Left hindlimb (tissue), 1 donor: ENCODE measurements around the gene WASL.
"Not testable (repeated sequence)": the region's sequence is repeated elsewhere in the genome, so short reads cannot be mapped to it uniquely, and the experiment has no call there.

ENCODE experiments used
- DNase-seq: peaks from one replicate; pipeline ENCODE4 v3.0.0-alpha.2; 2018

Gene WASL

DNA sequence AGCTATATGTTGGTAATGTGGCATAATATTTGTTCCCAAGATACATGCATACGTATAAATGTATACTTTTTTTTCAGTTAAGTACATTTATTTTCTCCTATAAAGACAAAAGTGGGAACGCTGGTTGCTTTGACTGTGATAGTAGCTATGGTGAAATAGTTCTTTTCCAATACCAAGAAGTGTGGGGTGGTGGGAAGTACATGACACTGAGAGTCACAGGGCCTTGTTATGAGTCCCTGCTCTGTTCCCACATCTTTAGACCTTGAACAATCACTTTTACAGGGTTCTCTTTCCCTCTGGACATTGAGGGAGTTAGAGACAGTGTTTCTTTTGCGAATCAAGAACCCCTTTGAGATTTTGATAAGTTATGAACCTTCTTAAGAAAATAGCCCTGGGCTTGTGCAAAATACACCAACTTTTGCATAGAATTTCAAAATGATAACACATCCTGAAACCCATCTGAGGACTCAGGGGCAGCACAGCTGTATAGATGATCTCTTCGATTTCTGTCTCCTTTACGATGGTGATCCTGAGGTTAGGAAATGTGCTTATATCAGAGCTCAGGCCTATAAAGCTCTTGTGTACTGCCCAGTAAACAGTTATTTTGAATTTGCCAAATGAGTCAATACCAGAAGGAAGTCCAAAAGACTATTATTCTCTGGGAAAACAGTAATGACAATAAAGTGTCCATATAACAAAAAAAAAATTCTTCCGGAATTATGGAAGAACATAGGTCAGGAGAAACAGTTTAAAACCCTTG is 92.1 kb downstream of the WASL start:
- no peak for DNase-seq

DNA sequence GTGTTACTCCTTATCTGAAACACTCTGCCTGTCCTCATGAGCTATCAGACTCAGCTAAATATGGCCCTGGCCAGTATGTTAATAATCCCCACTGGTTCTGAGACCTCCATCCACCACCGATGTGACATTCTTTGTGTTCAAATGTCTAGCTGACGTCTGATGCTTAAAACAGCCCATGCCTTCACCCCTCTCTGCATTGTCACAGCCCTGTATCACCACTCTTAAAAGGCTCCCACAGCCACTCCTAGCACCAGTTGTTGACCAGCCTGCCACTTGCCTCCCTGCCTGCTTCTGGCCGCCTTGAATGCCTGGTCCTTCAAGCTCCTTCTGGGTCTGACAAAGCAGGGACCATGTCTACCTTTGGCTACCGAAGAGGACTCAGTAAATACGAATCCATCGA is 93.2 kb downstream of the WASL start, which contains the start of gene LMOD2:
Gene LMOD2 (plus strand): TSS at position 253 of the 400 bp plus-strand sequence. CDS start 98 bp downstream, at position 351.
- DNase-seq = no peak

DNA sequence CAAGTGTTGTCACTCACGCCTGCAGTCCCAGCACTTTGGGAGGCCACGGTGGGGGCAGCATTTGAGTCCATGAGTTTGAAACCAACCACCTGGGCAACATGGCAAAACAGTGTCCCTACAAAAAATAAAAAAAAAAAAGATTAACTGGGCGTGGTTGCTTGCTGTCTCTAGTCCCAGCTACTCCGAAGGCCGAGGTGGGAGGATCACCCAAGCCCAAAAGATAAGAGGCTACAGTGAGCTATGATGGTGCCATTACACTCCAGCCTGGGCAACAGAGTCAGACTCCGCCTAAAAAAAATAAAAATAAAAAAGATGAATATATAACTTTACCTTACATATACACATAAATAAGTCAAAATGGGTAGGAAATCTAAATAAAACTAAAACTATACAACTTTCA is 95.6 kb downstream of the WASL start:
- no peak for DNase-seq

DNA sequence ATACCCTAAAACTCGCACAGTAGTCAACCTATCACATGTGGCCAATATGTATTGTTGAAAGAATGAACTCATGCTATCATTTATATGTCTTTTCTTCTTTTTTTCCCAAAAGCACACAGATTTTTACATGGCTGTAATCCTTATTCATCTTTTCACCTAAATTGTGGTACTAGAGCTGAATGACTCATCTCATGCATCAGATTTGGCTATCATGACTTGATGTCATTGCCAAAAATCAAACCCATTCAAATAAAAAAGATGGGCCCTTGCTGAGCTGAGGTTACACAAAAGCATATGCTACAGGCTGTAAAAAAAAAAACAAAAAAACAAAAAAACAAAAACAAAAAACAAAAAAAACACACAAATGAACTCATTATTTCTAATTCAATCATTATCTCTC is 96.4 kb downstream of the WASL start:
- DNase-seq = no peak

DNA sequence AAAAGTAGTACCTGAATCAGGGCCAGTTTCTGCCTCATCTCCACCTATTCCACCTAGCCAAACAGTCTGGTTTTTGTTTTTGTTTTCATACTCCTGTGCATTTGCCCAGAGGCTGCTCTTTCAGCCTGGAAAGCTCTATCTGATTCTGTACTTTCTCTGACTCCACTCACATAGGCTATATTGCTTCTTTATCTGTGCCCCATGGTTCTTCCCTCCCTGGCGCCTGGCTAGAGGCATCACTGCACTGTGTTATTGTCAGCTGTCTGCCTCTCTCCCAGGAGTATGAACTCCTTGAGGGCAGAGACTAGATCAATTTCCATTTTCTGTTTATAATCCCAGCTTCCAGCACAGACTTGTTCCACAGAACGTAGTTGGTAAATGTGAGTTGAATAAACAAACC is 98.2 kb downstream of the WASL start:
- no peak for DNase-seq

DNA sequence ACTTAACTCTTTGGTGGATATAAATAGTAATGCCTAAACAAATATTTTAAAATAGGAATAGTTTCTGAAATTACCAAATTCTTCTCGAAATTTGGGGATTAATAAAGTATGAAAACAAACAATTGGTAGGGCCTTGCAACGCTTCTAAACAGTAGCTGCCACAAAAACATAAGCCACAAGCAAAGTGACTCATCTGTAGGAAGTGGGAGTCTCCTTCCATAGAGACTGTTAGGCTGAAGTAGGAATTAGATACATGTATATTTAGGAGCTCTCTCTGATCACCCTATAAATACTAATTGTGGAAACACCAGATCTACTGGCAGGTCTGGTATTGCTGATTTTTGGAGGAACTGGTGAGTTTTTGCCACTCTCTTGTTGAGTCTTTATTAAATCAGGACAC is 98.8 kb downstream of the WASL start:
- no peak for DNase-seq

DNA sequence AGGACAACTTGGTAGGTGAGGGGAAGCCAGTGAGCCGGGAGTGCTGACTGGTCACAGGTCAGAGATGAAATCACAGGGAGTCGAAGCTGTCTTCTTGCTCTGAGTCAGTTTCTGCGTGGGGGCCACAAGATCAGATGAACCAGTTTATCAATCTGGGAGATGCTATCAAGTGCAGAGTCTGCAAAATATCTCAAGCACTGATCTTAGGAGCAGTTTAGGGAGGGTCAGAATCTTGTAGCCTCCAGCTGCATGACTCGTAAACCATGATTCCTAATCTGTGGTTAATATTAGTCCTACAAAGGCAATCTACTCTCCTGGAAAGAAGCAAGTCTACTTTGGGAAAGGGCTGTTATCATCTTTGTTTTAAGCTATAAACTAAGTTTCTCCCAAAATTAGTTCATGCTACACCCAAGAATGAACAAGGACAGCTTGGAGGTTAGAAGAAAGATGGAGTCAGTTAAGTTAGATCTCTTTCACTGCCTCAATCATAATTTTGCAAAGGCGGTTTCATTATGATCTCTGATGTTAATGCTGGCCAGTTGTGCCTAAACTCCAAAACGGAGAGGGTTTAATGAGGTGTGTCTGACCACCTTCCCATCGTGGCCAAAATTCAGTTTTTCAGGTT is 101.6 kb downstream of the WASL start:
- no peak for DNase-seq

DNA sequence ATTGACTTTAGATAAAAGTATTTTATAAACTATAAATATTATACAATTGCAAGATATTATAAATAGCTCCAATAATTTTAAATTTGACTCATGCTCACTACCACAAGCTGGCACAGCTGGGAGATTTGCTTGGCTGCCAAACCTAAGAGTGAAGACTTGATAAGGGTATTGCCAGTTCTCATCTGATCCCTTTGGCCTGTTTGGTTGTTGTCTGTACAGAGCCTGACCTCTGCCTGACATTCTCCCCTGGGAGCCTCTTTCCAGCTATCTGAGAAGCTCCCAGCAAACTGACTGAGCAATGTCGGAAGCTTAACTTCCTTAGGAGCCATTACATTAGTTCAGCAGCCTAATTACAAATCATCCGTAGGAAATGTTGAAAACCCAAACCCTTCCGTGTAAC is 103.3 kb downstream of the WASL start:
- no peak for DNase-seq

DNA sequence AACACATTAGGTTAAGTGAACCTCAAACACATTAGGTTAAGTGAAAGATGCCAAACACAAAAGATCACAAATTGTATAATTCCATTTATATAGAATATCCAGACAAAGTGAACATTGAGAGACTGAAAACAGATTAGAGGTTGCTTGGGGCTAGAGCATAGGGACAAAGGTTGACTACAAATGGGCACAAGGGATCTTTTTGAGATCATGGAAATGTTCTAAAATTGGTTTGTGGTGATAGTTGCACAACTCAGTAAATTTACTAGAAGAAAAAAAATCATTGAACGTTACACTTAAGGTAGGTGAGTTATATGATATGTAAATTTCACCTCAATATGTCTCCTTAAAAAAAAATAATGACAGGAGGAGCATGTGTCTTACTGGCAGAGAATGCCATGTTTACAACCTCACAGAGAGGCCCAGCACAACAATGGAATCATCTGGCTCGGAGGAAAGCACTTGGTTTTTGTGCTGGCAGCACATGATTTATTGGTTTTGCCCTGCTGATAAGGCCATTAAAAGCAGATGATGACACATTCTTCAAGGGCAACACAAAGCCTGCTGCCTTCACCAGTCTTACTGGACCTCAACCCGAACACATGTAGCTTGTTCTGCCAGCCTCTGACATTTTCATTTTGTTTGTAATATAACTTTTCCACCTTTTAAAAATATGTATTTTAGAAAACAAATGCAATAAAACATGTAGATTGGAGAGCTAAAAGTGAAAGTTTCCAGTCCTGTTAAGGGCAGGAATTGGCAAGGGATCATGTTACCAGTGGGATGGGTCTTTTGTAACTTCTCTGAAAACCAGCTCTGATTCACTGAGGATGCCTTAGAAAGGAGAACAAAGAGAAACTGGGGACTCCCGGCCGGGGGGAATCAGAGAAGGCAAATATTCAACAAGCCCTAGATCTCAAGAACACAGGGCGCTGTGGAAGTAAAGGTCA is 105.0 kb downstream of the WASL start:
- DNase-seq = no peak

DNA sequence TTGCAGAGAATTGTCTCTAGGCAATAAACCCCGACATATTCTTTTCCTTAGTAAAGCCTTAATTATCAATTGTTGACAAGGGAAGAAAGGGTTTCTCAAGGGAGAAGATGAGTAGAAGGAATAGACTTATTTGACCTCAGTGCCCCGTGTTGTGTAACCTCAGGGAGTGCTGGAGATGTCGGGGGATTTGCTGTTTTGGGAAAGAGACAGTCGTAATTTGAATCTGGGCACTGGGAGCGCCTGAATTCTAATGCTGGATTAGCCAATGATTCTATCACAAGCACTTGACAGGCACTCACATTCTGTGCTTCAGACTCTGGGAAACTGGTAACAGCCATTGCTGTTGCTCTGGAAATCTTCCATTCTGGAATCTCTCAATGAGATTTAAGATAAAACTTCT is 106.9 kb downstream of the WASL start:
- DNase-seq = no peak

DNA sequence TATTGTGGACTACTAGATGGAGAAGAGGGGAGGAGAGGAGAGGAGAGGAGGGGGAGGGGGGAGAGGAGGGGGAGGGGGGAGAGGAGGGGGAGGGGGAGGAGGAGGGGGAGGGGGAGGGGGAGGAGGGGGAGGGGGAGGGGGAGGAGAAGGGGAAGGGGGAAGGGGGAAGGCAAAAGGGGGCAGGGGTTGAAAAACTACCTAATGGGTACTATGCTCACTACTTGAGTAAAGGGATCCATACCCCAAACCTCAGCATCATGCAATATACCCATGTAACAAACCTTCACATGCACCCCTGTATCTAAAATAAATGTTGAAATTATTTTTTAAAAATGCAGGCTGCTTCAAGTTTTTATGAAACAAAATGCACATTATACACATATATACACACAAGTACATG is 108.2 kb downstream of the WASL start:
- no peak for DNase-seq

DNA sequence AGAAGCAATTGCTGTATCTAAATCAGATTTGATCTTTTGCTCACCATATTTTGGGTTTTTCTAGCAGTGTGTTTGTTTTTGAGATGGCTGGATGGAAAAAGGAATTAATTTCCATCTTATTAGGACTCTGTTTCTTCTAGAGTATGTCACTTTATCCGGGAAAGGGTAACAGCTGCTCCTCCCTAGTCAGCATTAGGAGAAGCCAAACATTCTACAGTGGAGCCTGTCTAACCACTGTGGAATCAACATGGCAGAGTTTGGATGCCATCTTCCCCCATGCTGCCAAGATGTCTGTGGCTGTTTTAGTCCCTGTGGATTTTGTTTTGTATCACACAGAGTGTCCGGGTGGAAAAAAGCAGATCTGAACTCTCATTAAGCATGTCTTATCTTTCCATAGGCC is 109.2 kb downstream of the WASL start:
- DNase-seq = no peak

DNA sequence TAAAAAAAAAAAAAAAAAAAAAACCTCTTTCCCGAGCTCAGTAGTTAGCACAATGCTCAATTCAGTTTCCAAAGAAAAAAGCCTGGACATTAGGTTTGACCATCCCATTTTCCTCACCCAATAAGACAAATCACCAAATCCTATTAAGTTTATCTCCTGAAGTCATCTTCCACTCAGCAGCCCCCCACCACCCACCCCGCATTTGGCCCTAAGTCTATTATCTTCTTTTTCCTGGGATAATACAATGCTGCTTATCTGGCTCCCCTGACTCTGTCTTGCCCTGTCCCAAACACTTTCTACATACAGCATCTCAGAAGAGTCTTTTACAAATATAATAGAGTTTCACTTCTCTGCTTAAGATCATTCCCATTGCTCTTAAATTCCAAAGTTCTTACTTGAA is 110.9 kb downstream of the WASL start:
- DNase-seq = no peak

DNA sequence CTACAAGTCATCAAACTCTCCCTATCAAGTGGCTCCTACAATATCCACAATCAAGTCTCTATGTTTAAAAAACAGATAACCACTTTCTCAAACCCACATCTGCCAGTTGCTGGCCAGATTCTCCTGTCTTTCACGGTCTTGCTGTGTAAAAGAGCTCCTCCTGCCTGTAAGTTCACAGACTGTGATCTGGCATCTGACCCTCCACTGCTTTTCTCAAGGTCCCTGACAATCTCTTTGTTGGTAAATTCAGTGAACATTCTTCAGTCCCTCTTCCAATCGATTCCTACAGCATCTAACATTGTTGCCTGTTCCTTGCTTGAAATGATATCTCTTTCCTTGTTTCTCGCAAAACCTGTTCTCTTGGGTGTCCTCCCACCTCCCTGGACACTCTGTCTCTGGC is 111.6 kb downstream of the WASL start:
- DNase-seq = no peak

DNA sequence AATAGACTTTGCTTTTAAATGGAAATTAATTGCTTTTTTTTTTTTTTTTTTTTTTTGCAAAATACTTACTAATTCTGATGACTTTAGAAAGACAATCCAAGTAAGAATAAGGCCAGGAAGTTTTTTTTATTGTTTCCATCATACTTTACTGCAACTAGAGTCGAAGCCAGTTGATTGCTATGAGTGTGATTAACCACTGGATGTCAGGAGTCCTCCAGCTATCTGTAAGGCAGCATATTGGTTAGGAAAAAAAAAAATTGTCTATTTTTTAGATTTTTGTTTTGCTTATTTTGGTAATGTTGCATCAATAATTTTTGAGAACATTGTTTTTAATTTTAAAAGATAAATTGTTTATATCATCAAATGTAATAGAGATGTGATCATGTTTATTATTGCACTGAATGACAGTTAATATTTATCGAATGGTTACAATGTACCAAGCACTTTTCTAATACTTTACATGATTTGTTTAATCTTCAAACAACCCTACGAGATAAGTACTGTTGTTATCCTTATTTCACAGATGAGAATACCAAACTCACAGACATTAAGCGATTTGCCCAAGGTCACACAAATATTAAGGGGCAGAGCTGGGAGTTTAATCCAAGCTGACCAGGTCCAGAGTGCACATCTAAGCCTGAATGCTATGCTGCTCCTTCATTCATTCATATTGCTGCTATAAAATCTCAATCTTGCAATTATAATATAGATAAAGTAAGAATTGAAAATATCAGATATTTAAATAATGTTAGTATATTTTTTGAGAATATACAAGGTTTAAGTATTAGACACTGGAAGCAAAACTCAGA is 113.0 kb downstream of the WASL start:
- no peak for DNase-seq

DNA sequence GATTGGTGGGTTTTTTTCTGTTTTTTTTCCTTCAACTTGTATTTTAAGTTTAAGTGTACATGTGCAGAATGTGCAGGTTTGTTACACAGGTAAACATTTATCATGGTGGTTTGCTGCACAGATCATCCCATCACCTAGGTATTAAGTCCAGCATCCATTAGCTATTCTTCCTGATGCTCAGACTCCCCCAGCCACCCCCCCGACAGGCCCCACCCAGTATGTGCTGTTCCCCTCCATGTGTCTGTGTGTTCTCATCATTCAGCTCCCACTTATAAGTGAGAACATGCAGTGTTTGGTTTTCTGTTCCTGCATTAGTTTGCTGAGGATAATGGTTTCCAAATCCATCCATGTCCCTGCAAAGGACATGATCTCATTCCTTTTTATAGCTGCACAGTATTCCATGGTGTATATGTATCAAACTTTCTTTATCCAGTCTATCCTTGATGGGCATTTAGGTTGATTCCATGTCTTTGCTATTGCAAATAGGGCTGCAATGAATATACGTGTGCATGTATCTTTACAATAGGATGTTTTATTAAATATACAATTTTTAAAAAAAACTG is 114.7 kb downstream of the WASL start:
- not testable (repeated sequence) for DNase-seq

DNA sequence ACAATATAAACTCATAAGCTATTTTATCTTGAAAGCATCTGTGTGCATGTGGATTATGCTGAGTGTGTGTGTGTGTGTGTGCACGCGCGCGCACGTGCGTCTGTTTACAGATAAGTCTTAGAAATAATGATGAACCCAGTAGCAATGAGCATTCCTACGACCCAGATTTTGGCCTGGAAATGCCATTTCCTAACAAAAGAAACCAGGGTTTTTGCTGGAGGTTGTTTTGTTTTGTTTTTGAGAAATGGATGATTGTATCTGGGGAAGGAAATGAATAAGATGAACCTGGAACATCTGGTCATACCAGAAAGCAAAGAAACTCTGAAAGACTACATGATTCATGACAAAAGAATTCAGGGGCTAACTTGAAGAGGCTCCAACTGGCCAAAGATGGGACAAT is 115.2 kb downstream of the WASL start:
- DNase-seq = no peak

DNA sequence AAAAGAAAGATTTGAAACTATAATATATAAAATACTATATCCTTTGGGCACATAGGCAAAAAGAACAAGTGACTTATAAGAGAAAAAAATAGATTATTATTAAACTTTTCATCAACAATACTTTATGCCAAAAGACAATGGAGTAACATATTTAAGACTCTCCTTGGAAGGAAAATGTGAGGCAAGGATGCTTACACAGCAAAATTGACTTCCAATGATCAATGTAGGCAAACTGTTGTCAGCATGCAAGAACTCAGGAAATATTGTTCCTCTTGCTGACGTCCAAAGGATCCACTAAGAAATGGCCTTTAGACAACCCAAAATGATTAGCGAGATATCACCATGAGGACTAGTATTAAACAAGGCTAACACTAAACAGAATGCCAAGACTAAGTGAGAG is 116.0 kb downstream of the WASL start:
- DNase-seq = no peak
